Measurements from ENCODE around the gene ASTN2.
"Not testable (repeated sequence)": the region's sequence is repeated elsewhere in the genome, so short reads cannot be mapped to it uniquely, and the experiment has no call there.

The ASTN2 gene

GRCh38 chr9:116917895-116918508 lies 496.9 kb downstream of the ASTN2 start:
- not testable (repeated sequence) for H3K9ac ChIP-seq (ENCODE audit: low read length); H3K36me3 ChIP-seq (ENCODE audit: insufficient read depth, low read length); H3K27ac ChIP-seq (ENCODE audit: low read depth, low read length); H3K9me3 ChIP-seq (ENCODE audit: low read length); H3K4me3 ChIP-seq (ENCODE audit: low read depth in 1 of 2, low read length in 2 of 2); H3K4me1 ChIP-seq (ENCODE audit: insufficient read depth, low read length); H3K27me3 ChIP-seq (ENCODE audit: control insufficient read depth in 1 of 2, insufficient read depth in 2 of 2, low read length in 2 of 2)

DNA sequence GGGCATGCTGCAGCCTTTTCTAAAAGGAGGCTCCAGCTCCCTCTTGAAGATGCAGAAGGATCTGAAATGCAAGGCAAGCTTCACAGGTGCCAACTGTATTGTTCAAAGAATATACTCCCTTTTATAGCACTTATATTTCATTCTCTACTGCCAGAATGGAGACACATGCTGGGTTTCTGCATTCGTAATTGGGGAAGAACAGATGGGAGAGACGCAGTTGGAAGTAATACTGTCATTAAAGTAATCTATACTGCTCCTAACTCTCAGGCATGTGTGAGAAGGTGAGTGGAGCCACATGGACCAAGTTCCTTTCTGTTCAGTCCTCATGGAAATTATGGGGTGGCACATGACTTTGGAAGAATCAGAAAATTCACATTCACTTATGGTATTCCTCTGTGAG lies 501.3 kb downstream of the ASTN2 start:
- no peak overlapping the region for H3K4me3 ChIP-seq (ENCODE audit: low read depth in 1 of 2, low read length in 2 of 2)
- H3K4me1 ChIP-seq (ENCODE audit: insufficient read depth, low read length): no peaks in the 10 kb centered on the region
- H3K9me3 ChIP-seq (ENCODE audit: low read length): no peaks in the 10 kb centered on the region
- H3K27me3 ChIP-seq (ENCODE audit: control insufficient read depth in 1 of 2, insufficient read depth in 2 of 2, low read length in 2 of 2): no peaks in the 10 kb centered on the region
- H3K27ac ChIP-seq (ENCODE audit: low read depth, low read length): no peak overlapping the region
- no peak overlapping the region for H3K9ac ChIP-seq (ENCODE audit: low read length)
- no peaks in the 10 kb centered on the region for H3K36me3 ChIP-seq (ENCODE audit: insufficient read depth, low read length)

DNA sequence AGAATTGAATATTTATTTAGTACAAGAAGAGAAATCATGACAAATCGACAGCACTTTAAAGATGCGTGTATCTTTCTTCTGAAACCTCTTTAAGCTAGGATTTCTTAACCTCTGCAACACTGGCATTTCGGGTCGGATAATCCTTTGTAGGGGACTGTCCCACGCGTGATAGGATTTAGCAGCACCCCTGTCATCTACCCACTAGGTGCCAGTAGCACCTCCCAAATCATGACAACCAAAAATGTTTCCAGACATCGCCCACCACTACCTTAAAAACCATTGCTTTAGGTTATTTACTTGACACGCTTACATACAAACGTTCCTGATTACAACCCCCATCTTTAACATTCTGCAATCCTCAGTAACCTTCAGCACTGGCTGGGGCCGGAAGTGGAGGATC lies 504.7 kb downstream of the ASTN2 start:
- Histone ChIP-seq H3K4me3 (ENCODE audit: low read depth in 1 of 2, low read length in 2 of 2) (no peak overlapping the region), H3K9ac (ENCODE audit: low read length) (no peak overlapping the region), H3K4me1 (ENCODE audit: insufficient read depth, low read length) (no peaks in the 10 kb centered on the region), H3K9me3 (ENCODE audit: low read length) (no peaks in the 10 kb centered on the region), H3K27me3 (ENCODE audit: control insufficient read depth in 1 of 2, insufficient read depth in 2 of 2, low read length in 2 of 2) (no peaks in the 10 kb centered on the region), H3K36me3 (ENCODE audit: insufficient read depth, low read length) (no peaks in the 10 kb centered on the region), H3K27ac (ENCODE audit: low read depth, low read length) (no peak overlapping the region)

DNA sequence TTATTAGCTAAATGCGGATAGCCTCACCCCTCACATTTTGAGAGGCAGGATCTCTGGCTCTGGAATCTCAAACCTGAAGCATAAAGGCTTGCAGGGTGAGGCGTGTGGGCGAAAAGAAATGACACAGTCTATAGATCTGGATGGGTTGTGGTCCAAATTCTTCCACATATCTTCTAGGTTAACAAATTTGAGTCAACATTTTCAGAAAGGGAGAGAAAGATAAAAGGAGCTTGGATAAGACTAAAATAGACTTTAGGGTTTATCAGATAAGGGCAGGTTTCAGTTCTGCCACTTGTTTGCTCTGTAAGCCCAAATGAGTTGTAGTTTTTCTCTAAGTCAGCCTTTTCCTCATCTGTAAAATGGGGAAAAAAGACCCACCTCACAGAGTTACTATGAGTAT lies 506.9 kb downstream of the ASTN2 start:
- Histone ChIP-seq H3K9me3 (ENCODE audit: low read length) (no peaks in the 10 kb centered on the region), H3K4me1 (ENCODE audit: insufficient read depth, low read length) (no peaks in the 10 kb centered on the region), H3K27ac (ENCODE audit: low read depth, low read length) (no peak overlapping the region), H3K36me3 (ENCODE audit: insufficient read depth, low read length) (no peaks in the 10 kb centered on the region), H3K9ac (ENCODE audit: low read length) (no peak overlapping the region), H3K27me3 (ENCODE audit: control insufficient read depth in 1 of 2, insufficient read depth in 2 of 2, low read length in 2 of 2) (no peaks in the 10 kb centered on the region), H3K4me3 (ENCODE audit: low read depth in 1 of 2, low read length in 2 of 2) (no peak overlapping the region)

DNA sequence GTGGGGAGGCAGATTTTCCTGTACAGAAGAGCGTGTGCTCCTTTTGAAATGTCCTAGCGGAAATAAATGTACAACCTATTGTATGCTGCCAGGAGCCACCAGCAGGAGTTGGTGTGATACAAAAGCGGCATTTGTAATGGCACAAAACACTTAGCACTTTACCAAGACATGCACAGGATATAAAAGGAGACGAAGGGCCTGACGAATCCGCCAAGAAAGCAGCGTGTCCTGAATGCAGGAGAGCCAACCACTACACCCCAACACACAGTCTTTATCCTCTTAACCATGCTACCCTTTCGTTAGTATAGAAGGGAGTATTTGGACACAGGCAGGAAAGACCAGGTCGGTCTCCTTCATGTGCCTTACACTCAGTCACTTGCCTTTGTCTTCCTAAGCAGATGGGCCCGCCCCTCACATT lies 509.7 kb downstream of the ASTN2 start:
- Histone ChIP-seq H3K27me3 (ENCODE audit: control insufficient read depth in 1 of 2, insufficient read depth in 2 of 2, low read length in 2 of 2) (no peaks in the 10 kb centered on the region), H3K9me3 (ENCODE audit: low read length) (no peaks in the 10 kb centered on the region), H3K36me3 (ENCODE audit: insufficient read depth, low read length) (no peaks in the 10 kb centered on the region), H3K27ac (ENCODE audit: low read depth, low read length) (no peak overlapping the region), H3K4me1 (ENCODE audit: insufficient read depth, low read length) (no peaks in the 10 kb centered on the region), H3K4me3 (ENCODE audit: low read depth in 1 of 2, low read length in 2 of 2) (no peak overlapping the region), H3K9ac (ENCODE audit: low read length) (no peak overlapping the region)

GRCh38 chr9:116904165-116904564 lies 510.7 kb downstream of the ASTN2 start:
- no peak overlapping the region for H3K9ac ChIP-seq (ENCODE audit: low read length)
- no peaks in the 10 kb centered on the region for H3K4me1 ChIP-seq (ENCODE audit: insufficient read depth, low read length)
- H3K9me3 ChIP-seq (ENCODE audit: low read length): no peaks in the 10 kb centered on the region
- H3K36me3 ChIP-seq (ENCODE audit: insufficient read depth, low read length): no peaks in the 10 kb centered on the region
- no peak overlapping the region for H3K27ac ChIP-seq (ENCODE audit: low read depth, low read length)
- H3K4me3 ChIP-seq (ENCODE audit: low read depth in 1 of 2, low read length in 2 of 2): no peak overlapping the region
- H3K27me3 ChIP-seq (ENCODE audit: control insufficient read depth in 1 of 2, insufficient read depth in 2 of 2, low read length in 2 of 2): no peaks in the 10 kb centered on the region

DNA sequence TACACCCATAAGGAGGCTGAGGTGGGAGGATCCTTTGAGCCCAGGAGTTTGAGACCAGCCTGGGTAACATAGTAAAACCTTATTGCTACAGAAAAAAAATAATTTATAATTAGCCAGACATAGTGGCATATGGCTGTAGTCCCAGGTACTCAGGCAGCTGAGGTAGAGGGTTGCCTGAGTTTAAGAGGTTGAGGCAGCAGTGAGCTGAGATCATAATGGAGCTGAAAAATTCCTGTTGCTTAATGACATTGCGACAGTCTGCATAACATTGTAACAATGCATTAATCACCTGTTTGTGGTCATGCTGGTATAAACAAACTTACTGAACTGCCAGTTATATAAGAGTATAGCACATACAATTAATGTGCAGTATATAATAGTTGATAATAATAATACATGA lies 513.6 kb downstream of the ASTN2 start:
- Histone ChIP-seq H3K9me3 (ENCODE audit: low read length) (no peaks in the 10 kb centered on the region), H3K27ac (ENCODE audit: low read depth, low read length) (no peak overlapping the region), H3K4me1 (ENCODE audit: insufficient read depth, low read length) (no peaks in the 10 kb centered on the region), H3K27me3 (ENCODE audit: control insufficient read depth in 1 of 2, insufficient read depth in 2 of 2, low read length in 2 of 2) (no peaks in the 10 kb centered on the region), H3K36me3 (ENCODE audit: insufficient read depth, low read length) (no peaks in the 10 kb centered on the region), H3K4me3 (ENCODE audit: low read depth in 1 of 2, low read length in 2 of 2) (no peak overlapping the region), H3K9ac (ENCODE audit: low read length) (no peak overlapping the region)

DNA sequence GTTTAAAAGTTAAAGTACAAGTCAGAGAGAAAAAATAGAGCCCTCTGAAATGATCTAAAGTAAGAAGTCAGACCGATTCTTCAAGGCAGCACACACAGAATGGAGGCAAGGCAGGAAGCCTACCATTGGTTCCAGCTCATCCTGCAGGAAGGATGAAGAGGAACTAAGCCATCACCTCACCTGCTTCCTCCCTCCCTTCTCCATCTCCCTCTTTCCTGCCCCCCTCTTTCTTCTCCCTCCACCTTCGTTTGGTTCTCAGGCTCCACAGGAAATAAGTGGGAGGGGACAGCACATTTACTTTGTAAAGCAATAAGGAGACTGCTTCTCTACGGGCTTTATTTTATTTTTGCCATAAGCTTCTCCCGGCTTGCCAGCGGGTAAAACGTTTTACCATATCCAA lies 514.3 kb downstream of the ASTN2 start:
- Histone ChIP-seq H3K9me3 (ENCODE audit: low read length) (no peaks in the 10 kb centered on the region), H3K4me3 (ENCODE audit: low read depth in 1 of 2, low read length in 2 of 2) (no peak overlapping the region), H3K36me3 (ENCODE audit: insufficient read depth, low read length) (no peaks in the 10 kb centered on the region), H3K9ac (ENCODE audit: low read length) (no peak overlapping the region), H3K27me3 (ENCODE audit: control insufficient read depth in 1 of 2, insufficient read depth in 2 of 2, low read length in 2 of 2) (no peaks in the 10 kb centered on the region), H3K4me1 (ENCODE audit: insufficient read depth, low read length) (no peaks in the 10 kb centered on the region), H3K27ac (ENCODE audit: low read depth, low read length) (no peak overlapping the region)

DNA sequence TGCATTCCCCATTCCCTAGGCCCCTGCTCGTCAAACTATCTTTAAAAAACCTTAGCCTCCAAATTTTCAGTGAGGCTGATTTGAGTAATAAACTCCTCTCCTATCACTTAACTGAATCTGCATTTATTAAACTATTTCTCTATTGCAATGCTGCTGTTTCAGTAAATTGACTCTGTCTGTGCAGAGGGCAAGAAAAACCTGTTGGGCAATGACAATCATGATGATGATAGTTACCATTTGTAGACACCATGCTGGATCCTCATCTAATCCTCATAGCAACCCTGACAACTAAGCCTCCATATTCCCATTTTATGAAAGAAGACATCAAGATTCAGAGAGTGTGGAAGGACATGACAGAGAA lies 514.9 kb downstream of the ASTN2 start:
- Histone ChIP-seq H3K9me3 (ENCODE audit: low read length) (no peaks in the 10 kb centered on the region), H3K9ac (ENCODE audit: low read length) (no peak overlapping the region), H3K27ac (ENCODE audit: low read depth, low read length) (no peak overlapping the region), H3K4me3 (ENCODE audit: low read depth in 1 of 2, low read length in 2 of 2) (no peak overlapping the region), H3K4me1 (ENCODE audit: insufficient read depth, low read length) (no peaks in the 10 kb centered on the region), H3K36me3 (ENCODE audit: insufficient read depth, low read length) (no peaks in the 10 kb centered on the region), H3K27me3 (ENCODE audit: control insufficient read depth in 1 of 2, insufficient read depth in 2 of 2, low read length in 2 of 2) (no peaks in the 10 kb centered on the region)

DNA sequence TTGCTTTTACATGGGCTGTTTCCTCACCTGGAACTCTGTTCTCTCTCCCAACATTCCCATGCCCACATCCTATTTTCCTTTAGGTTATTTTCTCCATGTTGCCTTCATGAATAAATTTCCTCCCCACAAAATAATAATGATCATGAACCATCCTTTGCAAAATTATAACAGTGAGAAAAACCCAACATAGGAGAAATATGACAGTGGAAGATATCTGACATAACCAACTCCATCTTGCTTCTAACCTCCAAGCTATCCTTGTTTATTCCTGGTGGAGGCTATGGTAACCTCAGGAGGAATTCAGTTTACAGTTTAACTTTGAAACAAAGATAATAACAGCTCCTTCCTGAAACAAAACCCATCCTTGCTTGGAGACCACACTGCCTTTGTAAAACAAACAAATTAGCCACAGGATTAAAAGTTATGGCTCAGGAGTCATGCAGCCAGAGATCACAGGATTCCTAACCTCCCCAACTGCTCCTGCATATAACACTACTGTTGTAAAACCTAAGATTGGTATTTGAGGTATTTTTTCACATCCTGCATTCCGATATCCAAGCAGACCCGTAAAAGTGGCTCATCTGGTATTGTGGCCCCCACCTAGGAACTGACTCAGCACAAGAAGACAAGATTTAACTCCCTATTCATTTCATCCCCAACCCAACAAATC lies 515.4 kb downstream of the ASTN2 start:
- Histone ChIP-seq H3K4me3 (ENCODE audit: low read depth in 1 of 2, low read length in 2 of 2) (no peak overlapping the region), H3K27me3 (ENCODE audit: control insufficient read depth in 1 of 2, insufficient read depth in 2 of 2, low read length in 2 of 2) (no peaks in the 10 kb centered on the region), H3K27ac (ENCODE audit: low read depth, low read length) (no peak overlapping the region), H3K9ac (ENCODE audit: low read length) (no peak overlapping the region), H3K4me1 (ENCODE audit: insufficient read depth, low read length) (no peaks in the 10 kb centered on the region), H3K36me3 (ENCODE audit: insufficient read depth, low read length) (no peaks in the 10 kb centered on the region), H3K9me3 (ENCODE audit: low read length) (no peaks in the 10 kb centered on the region)

- not testable (repeated sequence) for H3K9me3 ChIP-seq (ENCODE audit: low read length); H3K9ac ChIP-seq (ENCODE audit: low read length); H3K27me3 ChIP-seq (ENCODE audit: control insufficient read depth in 1 of 2, insufficient read depth in 2 of 2, low read length in 2 of 2); H3K27ac ChIP-seq (ENCODE audit: low read depth, low read length); H3K36me3 ChIP-seq (ENCODE audit: insufficient read depth, low read length); H3K4me3 ChIP-seq (ENCODE audit: low read depth in 1 of 2, low read length in 2 of 2); H3K4me1 ChIP-seq (ENCODE audit: insufficient read depth, low read length)
Observed at GRCh38 chr9:116898131-116898530, 516.7 kb downstream of the ASTN2 start.

DNA sequence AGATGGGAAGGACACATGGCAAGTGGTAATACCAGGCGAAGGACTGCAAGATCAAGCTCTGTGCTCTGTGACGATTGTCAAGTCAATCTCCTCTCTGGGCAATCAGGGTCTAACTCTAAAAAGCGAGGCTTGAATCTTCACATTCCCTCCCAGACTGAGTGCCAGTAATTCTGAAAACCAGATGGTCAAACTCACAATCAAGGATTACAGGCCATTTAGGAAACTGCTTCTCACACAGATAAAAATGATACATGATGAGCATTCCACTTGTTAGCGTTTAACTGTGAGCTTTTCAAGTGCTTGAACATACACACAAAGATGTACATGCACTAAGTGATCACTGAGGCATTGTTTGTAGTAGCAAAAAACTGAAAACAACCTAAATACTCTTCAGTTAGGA lies 517.7 kb downstream of the ASTN2 start:
- H3K9me3 ChIP-seq (ENCODE audit: low read length): no peaks in the 10 kb centered on the region
- no peaks in the 10 kb centered on the region for H3K4me1 ChIP-seq (ENCODE audit: insufficient read depth, low read length)
- no peak overlapping the region for H3K27ac ChIP-seq (ENCODE audit: low read depth, low read length)
- no peaks in the 10 kb centered on the region for H3K27me3 ChIP-seq (ENCODE audit: control insufficient read depth in 1 of 2, insufficient read depth in 2 of 2, low read length in 2 of 2)
- H3K9ac ChIP-seq (ENCODE audit: low read length): no peak overlapping the region
- H3K36me3 ChIP-seq (ENCODE audit: insufficient read depth, low read length): no peaks in the 10 kb centered on the region
- no peak overlapping the region for H3K4me3 ChIP-seq (ENCODE audit: low read depth in 1 of 2, low read length in 2 of 2)

All from muscle layer of colon (tissue), 2 donors.